HCT116 (cell line): ENCODE results near the gene HYAL2. TPM values are rescaled to one million over a fixed set of nuclear protein-coding genes. Genes with fewer than 3 reads are reported as not detected.

Experiments used
- ATAC-seq: fragments of 200-7000 bp; cut with Tn5 transposase; 2 replicates; pipeline ENCODE4 v1.9.1; 2020; ENCODE audit warnings: mild to moderate bottlenecking, moderate library complexity
- BruUV-seq: library from RNA; stranded (reverse); fragments of 400-500 nt; replicated peaks from 2 replicates; lab custom pipeline; 2021; lab: Mats Ljungman, UMichigan
- CTCF ChIA-PET: fragments of 300-600 bp; sonication (Branson Sonifier 250); formaldehyde crosslinking; loops from one replicate; lab custom pipeline; 2021; ENCODE audit warnings: antibody characterized with exemption; lab: Charles Lee
- POLR2A ChIA-PET: fragments of 300-600, 350-600 bp; sonication (Branson Sonifier 250); formaldehyde crosslinking; loops from one replicate; lab custom pipeline; 2021; ENCODE audit warnings: antibody characterized with exemption; lab: Charles Lee
- RAD21 ChIA-PET, 2 experiments: fragments of 300-600 bp; sonication (Branson Sonifier 250); formaldehyde crosslinking; loops; one replicate each; lab custom pipeline; 2023; ENCODE audit warnings: low total read pairs in 2 of 2; ENCODE audit not compliant: uncharacterized antibody in 2 of 2, unreplicated experiment in 2 of 2, low non-redundant PET in 1 of 2; lab: Charles Lee
- DNase-seq: peaks from one replicate; pipeline ENCODE4 v3.0.0-alpha.2; 2010; ENCODE audit warnings: low read depth, low spot score
- H2AFZ ChIP-seq: fragments of 200-600 bp; shearing (Covaris generic), sonication (generic); 2 replicates; pipeline ENCODE4 v1.6.1; 2017; ENCODE audit warnings: low read depth, mixed run types, mixed read lengths, antibody characterized with exemption, low read length; ENCODE audit not compliant: poor library complexity, severe bottlenecking
- H3K27ac ChIP-seq: 2 replicates; pipeline ENCODE4 v1.5.1; 2012; ENCODE audit warnings: low read depth, low read length
- H3K27me3 ChIP-seq: fragments of 200-600 bp; sonication (generic); 2 replicates; pipeline ENCODE4 v1.6.1; 2016; ENCODE audit warnings: mixed run types, low read length, mixed read lengths; ENCODE audit not compliant: insufficient read depth
- H3K36me3 ChIP-seq, 2 experiments: fragments of 200-500 bp in 1 of 2; fragments of 200-600 bp in 1 of 2; sonication (Bioruptor generic) in 1 of 2; sonication (generic) in 1 of 2; 2 replicates each; pipeline versions ENCODE4 v1.5.1 to v1.6.1; 2014 to 2016; ENCODE audit warnings: low read length in 2 of 2, inconsistent platforms in 1 of 2, mixed read lengths in 1 of 2, mixed run types in 1 of 2; ENCODE audit not compliant: insufficient read depth in 2 of 2, control insufficient read depth in 1 of 2
- H3K4me1 ChIP-seq, 2 experiments: fragments of 200-600 bp in 1 of 2; sonication (generic) in 1 of 2; 2 replicates each; pipeline versions ENCODE4 v1.5.1 to v1.6.1; 2012 to 2017; ENCODE audit warnings: low read length in 2 of 2, inconsistent platforms in 1 of 2, mild to moderate bottlenecking in 1 of 2, mixed read lengths in 1 of 2, mixed run types in 1 of 2, moderate library complexity in 1 of 2; ENCODE audit not compliant: insufficient read depth in 2 of 2, control insufficient read depth in 1 of 2
- H3K4me2 ChIP-seq: fragments of 200-600 bp; sonication (generic); 2 replicates; pipeline ENCODE4 v1.6.1; 2017; ENCODE audit warnings: mixed run types, low read length, mixed read lengths
- H3K4me3 ChIP-seq, 2 experiments: fragments of 200-600 bp in 1 of 2; sonication (generic) in 1 of 2; replicated peaks in 1 of 2; 2 replicates each; pipeline ENCODE4 v1.5.1; 2011 to 2016; ENCODE audit warnings: low read length in 2 of 2, control low read depth in 1 of 2, low read depth in 1 of 2, mild to moderate bottlenecking in 1 of 2, mixed read lengths in 1 of 2, mixed run types in 1 of 2
- H3K79me2 ChIP-seq: fragments of 200-600 bp; sonication (generic); 2 replicates; pipeline ENCODE4 v1.6.1; 2017; ENCODE audit warnings: mild to moderate bottlenecking, mixed run types, low read length, moderate library complexity, mixed read lengths; ENCODE audit not compliant: insufficient read depth
- H3K9ac ChIP-seq: fragments of 200-600 bp; sonication (generic); 2 replicates; pipeline ENCODE4 v1.6.1; 2016; ENCODE audit warnings: low read length, mixed read lengths
- H3K9me2 ChIP-seq: fragments of 200-600 bp; sonication (generic), shearing (Covaris generic); 2 replicates; pipeline ENCODE4 v1.6.1; 2017; ENCODE audit warnings: mixed run types, mild to moderate bottlenecking, moderate library complexity; ENCODE audit not compliant: insufficient read depth
- H3K9me3 ChIP-seq, 2 experiments: fragments of 200-500 bp in 1 of 2; fragments of 200-600 bp in 1 of 2; sonication (Bioruptor generic) in 1 of 2; sonication (generic) in 1 of 2; 2 replicates each; pipeline ENCODE4 v1.6.1; 2014 to 2017; ENCODE audit warnings: low read length in 2 of 2, mixed read lengths in 2 of 2, inconsistent platforms in 1 of 2, low read depth in 1 of 2, mild to moderate bottlenecking in 1 of 2, mixed run types in 1 of 2, moderate library complexity in 1 of 2; ENCODE audit not compliant: control insufficient read depth in 1 of 2, insufficient read depth in 1 of 2
- H4K20me1 ChIP-seq: fragments of 200-600 bp; sonication (generic), shearing (Covaris generic); 2 replicates; pipeline ENCODE4 v1.6.1; 2017; ENCODE audit warnings: mixed run types, mild to moderate bottlenecking, moderate library complexity; ENCODE audit not compliant: insufficient read depth
- CBX3 ChIP-seq: IDR thresholded peaks from 2 replicates; pipeline ENCODE4 v1.6.1; 2012; ENCODE audit warnings: low read depth
- CEBPB ChIP-seq: IDR thresholded peaks from 2 replicates; pipeline ENCODE4 v1.6.1; 2012; ENCODE audit warnings: low read depth
- EGR1 ChIP-seq: IDR thresholded peaks from 2 replicates; pipeline ENCODE4 v1.6.1; 2012; ENCODE audit warnings: low read depth
- EZH2 ChIP-seq: fragments of 200-600 bp; sonication (generic); IDR thresholded peaks from 2 replicates; pipeline ENCODE4 v1.6.1; 2017; ENCODE audit warnings: antibody characterized with exemption, mixed run types
- EZH2phosphoT487 ChIP-seq: fragments of 200-600 bp; IDR thresholded peaks from 2 replicates; pipeline ENCODE4 v1.6.1; 2018; ENCODE audit warnings: antibody characterized with exemption, borderline replicate concordance
- FOSL1 ChIP-seq: IDR thresholded peaks from 2 replicates; pipeline ENCODE4 v1.6.1; 2012; ENCODE audit warnings: low read depth
- JUND ChIP-seq: IDR thresholded peaks from 2 replicates; pipeline ENCODE4 v1.6.1; 2012
- POLR2A ChIP-seq: IDR thresholded peaks from 2 replicates; pipeline ENCODE4 v1.7.0; 2011; ENCODE audit warnings: borderline replicate concordance; ENCODE audit not compliant: insufficient read depth, insufficient read length; ENCODE audit errors: extremely low read depth
- POLR2AphosphoS5 ChIP-seq: IDR thresholded peaks from 2 replicates; pipeline ENCODE4 v1.6.1; 2011; ENCODE audit warnings: mild to moderate bottlenecking, low read depth, low read length, moderate library complexity
- SIN3A ChIP-seq: IDR thresholded peaks from 2 replicates; pipeline ENCODE4 v1.6.1; 2012; ENCODE audit warnings: low read depth
- SRF ChIP-seq: IDR thresholded peaks from 2 replicates; pipeline ENCODE4 v1.6.1; 2012; ENCODE audit warnings: low read depth
- YY1 ChIP-seq: IDR thresholded peaks from 2 replicates; pipeline ENCODE4 v1.6.1; 2011; ENCODE audit warnings: low read length, low read depth, moderate library complexity, mild to moderate bottlenecking; ENCODE audit not compliant: insufficient replicate concordance; ENCODE audit errors: extremely low read depth
- ZBTB33 ChIP-seq: IDR thresholded peaks from 2 replicates; pipeline ENCODE4 v1.6.1; 2011; ENCODE audit warnings: mild to moderate bottlenecking, low read length, moderate library complexity; ENCODE audit not compliant: insufficient replicate concordance; ENCODE audit errors: extremely low read depth
- ZFX ChIP-seq: fragments of 450-650 bp; IDR thresholded peaks from 2 replicates; pipeline ENCODE4 v1.6.1; 2017
- ZNF274 ChIP-seq: fragments of 200-500 bp; sonication (Bioruptor generic); IDR thresholded peaks from 2 replicates; pipeline ENCODE4 v1.6.1; 2014; ENCODE audit warnings: mild to moderate bottlenecking, low read depth, low read length, inconsistent platforms
- intact Hi-C: fragments of 100-400 bp; cut with micrococcal nuclease; formaldehyde crosslinking; loops from 2 replicates; pipeline ENCODE4 v1.10.0; 2022
- total RNA-seq: library from RNA; stranded (reverse); gene quantifications from one replicate; pipeline ENCODE4 v1.2.1, GENCODE V29; 2021; ENCODE audit not compliant: unreplicated experiment
- TF ChIP-seq, protein P1 (sequence below), 3 experiments: fragments of 200-600 bp in 1 of 3; sonication (generic) in 1 of 3; IDR thresholded peaks in 2 of 3; conservative IDR thresholded peaks in 1 of 3; 2 replicates each; pipeline ENCODE4 v1.5.1; 2012 to 2017; ENCODE audit warnings: low read depth in 2 of 3, low read length in 2 of 3, antibody characterized with exemption in 1 of 3, borderline replicate concordance in 1 of 3, control low read depth in 1 of 3, mild to moderate bottlenecking in 1 of 3, mixed read lengths in 1 of 3, mixed run types in 1 of 3, moderate library complexity in 1 of 3; ENCODE audit not compliant: insufficient read depth in 1 of 3
- TF ChIP-seq, protein P2 (sequence below): IDR thresholded peaks from 2 replicates; pipeline ENCODE4 v1.6.1; 2012

The HYAL2 gene
- total RNA-seq, 1 experiment from 2014 or later = 42.2 TPM

DNA sequence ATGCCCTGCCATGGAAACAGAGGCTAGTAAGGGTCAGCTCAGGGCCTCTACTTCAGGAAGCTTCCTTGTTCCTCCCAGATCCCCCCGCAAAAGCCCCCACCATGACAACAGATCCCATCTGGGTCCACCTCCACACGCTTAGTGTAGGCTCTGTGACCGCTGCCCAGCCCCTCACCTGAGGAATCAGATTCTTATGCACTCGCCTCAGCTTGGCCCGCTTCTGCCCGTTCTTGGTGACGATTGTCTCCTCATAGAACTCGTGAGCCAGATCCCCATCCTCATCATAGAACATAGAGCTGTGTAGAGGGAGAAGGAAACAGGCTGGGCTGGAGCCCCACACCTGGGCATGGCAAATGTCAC lies 3.6 kb upstream of the HYAL2 start:
- TF ChIP-seq POLR2A (no peak), FOSL1 (no peak), ZFX (no peak), ZNF274 (no peak), SRF (no peak), POLR2AphosphoS5 (no peak), YY1 (no peak), CEBPB (no peak), JUND (no peak), CBX3 (no peak)
- ChIA-PET RAD21 (no interaction called here), CTCF (no interaction called here), POLR2A (no interaction called here)
- H3K27me3 ChIP-seq = no peaks in the 10 kb centered on the region
- H3K9ac ChIP-seq = 0 out of 2 replicates have a peak overlapping the region, but pooled peaks have one; percentile 86
- H3K4me1 ChIP-seq = peaks cover 23 to 46% of the 10 kb centered on the region in 2 experiments
- no peak overlapping the region for H3K27ac ChIP-seq
- no peaks in the 10 kb centered on the region for H4K20me1 ChIP-seq
- H3K9me3 ChIP-seq = no peaks in the 10 kb centered on the region
- peaks cover 35% of the 10 kb centered on the region for H3K79me2 ChIP-seq
- ATAC-seq (no peak), DNase-seq (no peak)
- H3K9me2 ChIP-seq = no peaks in the 10 kb centered on the region
- H3K36me3 ChIP-seq = peaks cover 25 to 26% of the 10 kb centered on the region in 2 experiments; a peak in 3 of 4 replicates
- intact Hi-C loops = no loop called here
- no TSS peak for BruUV-seq
- H3K4me3 ChIP-seq = no peak overlapping the region
- no peak overlapping the region for H2AFZ ChIP-seq
- peak overlapping the region; percentile 88; the same call in 1 of the 2 replicates for H3K4me2 ChIP-seq

- ChIA-PET POLR2A (interaction anchor here (0.6 kb wide), 1 partner anchor 12 kb away, joined by 3 read pairs; no protein-coding TSS in a partner anchor), RAD21 (no interaction called here), CTCF (interaction anchor here (1.3 to 1.8 kb wide), 2 partner anchors 33 to 56 kb away, joined by 4 to 8 read pairs; partner anchors contain the start of genes IFRD2 and SEMA3B)
- TF ChIP-seq SIN3A = no peak
- no peak for TF ChIP-seq JUND
- TF ChIP-seq ZBTB33 = no peak
- no peak for TF ChIP-seq SRF
- TF ChIP-seq EZH2 = no peak
- TF ChIP-seq, protein P1, sequence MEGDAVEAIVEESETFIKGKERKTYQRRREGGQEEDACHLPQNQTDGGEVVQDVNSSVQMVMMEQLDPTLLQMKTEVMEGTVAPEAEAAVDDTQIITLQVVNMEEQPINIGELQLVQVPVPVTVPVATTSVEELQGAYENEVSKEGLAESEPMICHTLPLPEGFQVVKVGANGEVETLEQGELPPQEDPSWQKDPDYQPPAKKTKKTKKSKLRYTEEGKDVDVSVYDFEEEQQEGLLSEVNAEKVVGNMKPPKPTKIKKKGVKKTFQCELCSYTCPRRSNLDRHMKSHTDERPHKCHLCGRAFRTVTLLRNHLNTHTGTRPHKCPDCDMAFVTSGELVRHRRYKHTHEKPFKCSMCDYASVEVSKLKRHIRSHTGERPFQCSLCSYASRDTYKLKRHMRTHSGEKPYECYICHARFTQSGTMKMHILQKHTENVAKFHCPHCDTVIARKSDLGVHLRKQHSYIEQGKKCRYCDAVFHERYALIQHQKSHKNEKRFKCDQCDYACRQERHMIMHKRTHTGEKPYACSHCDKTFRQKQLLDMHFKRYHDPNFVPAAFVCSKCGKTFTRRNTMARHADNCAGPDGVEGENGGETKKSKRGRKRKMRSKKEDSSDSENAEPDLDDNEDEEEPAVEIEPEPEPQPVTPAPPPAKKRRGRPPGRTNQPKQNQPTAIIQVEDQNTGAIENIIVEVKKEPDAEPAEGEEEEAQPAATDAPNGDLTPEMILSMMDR (IDR thresholded peaks at IDR 0.05 in 2 of 3, conservative IDR thresholded peaks at IDR 0.05 in 1 of 3; ENCODE audit: borderline replicate concordance in 1 of 3, insufficient read depth in 1 of 3, low read depth in 2 of 3, low read length in 2 of 3) = no peak
- TF ChIP-seq EZH2phosphoT487 = no peak
- TF ChIP-seq, protein P2, sequence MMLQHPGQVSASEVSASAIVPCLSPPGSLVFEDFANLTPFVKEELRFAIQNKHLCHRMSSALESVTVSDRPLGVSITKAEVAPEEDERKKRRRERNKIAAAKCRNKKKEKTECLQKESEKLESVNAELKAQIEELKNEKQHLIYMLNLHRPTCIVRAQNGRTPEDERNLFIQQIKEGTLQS = no peak
- TF ChIP-seq ZFX = no peak
- TF ChIP-seq EGR1 = no peak
- Histone ChIP-seq H3K36me3 (peaks cover 20 to 21% of the 10 kb centered on the region in 2 experiments; a peak in 3 of 4 replicates), H3K9me3 (no peaks in the 10 kb centered on the region), H3K4me2 (no peak overlapping the region), H3K27me3 (no peaks in the 10 kb centered on the region), H3K4me3 (no peak overlapping the region), H3K9me2 (no peaks in the 10 kb centered on the region), H3K27ac (no peak overlapping the region), H4K20me1 (no peaks in the 10 kb centered on the region), H2AFZ (no peak overlapping the region), H3K9ac (no peak overlapping the region), H3K79me2 (peaks cover 33% of the 10 kb centered on the region), H3K4me1 (peaks cover 23 to 47% of the 10 kb centered on the region in 2 experiments)
- no TSS peak for BruUV-seq
- no peak for ATAC-seq
- intact Hi-C loops = loop anchor here (2.0 kb wide), 1 partner anchor 65 kb away; no protein-coding TSS in a partner anchor
- no peak for DNase-seq
These were observed 3.1 kb upstream of the HYAL2 start for GRCh38 chr3:50325497-50326181.
